HG03135 (cell line): ENCODE measurements around the gene GSX1.
"Not testable (repeated sequence)": the region's sequence is repeated elsewhere in the genome, so short reads cannot be mapped to it uniquely, and the experiment has no call there.

Experiments used
- ATAC-seq: cut with Tn5 transposase; IDR thresholded peaks from one replicate; pipeline ENCODE4 v1.9.1; 2021; ENCODE audit warnings: mild to moderate bottlenecking, moderate library complexity; ENCODE audit not compliant: unreplicated experiment

GSX1 gene

GRCh38 chr13:27793507-27794367, 1.5 kb downstream of the GSX1 start:
- no peak for ATAC-seq

- ATAC-seq, result no peak
These were observed 2.0 kb downstream of the GSX1 start for GRCh38 chr13:27794368-27794691.

GRCh38 chr13:27794921-27795717, 2.8 kb downstream of the GSX1 start:
- ATAC-seq, result no peak

GRCh38 chr13:27795718-27796019, 3.4 kb downstream of the GSX1 start:
- no peak for ATAC-seq

- ATAC-seq, result no peak
These were observed 4.4 kb downstream of the GSX1 start for GRCh38 chr13:27796544-27797227.

GRCh38 chr13:27797228-27797624, 4.9 kb downstream of the GSX1 start:
- no peak for ATAC-seq

- no peak for ATAC-seq
These were observed 14.6 kb downstream of the GSX1 start for GRCh38 chr13:27806744-27807387.

GRCh38 chr13:27808851-27809550, 16.7 kb downstream of the GSX1 start:
- no peak for ATAC-seq

GRCh38 chr13:27810009-27810408, 17.7 kb downstream of the GSX1 start:
- ATAC-seq, result no peak

- ATAC-seq, result no peak
These were observed 18.2 kb downstream of the GSX1 start for GRCh38 chr13:27810461-27810860.

GRCh38 chr13:27813826-27814225, 21.5 kb downstream of the GSX1 start:
- ATAC-seq, result no peak

- ATAC-seq, result not testable (repeated sequence)
These were observed 25.5 kb downstream of the GSX1 start for GRCh38 chr13:27817832-27818231.

- ATAC-seq, result no peak
These were observed 28.5 kb downstream of the GSX1 start for GRCh38 chr13:27820524-27821482.

GRCh38 chr13:27821566-27821965, 29.3 kb downstream of the GSX1 start:
- no peak for ATAC-seq

- ATAC-seq, result no peak
These were observed 30.1 kb downstream of the GSX1 start for GRCh38 chr13:27822258-27822872.

GRCh38 chr13:27822873-27823311, 30.6 kb downstream of the GSX1 start:
- no peak for ATAC-seq

GRCh38 chr13:27824121-27824520, 31.8 kb downstream of the GSX1 start:
- no peak for ATAC-seq

- ATAC-seq, result no peak
These were observed 32.8 kb downstream of the GSX1 start for GRCh38 chr13:27825072-27825471.
